ENCODE measurements around the gene RAB11FIP4. TPM values are rescaled to one million over a fixed set of nuclear protein-coding genes. Genes with fewer than 3 reads are reported as not detected.
A peak's percentile ranks its signal among the peaks of the same experiment; 100 is the strongest.

Gene RAB11FIP4
- total and polyA plus RNA-seq, 2 experiments from 2014 or later, result 0.22 to 0.40 TPM

GRCh38 chr17:31566247-31566991 lies 174.9 kb downstream of the RAB11FIP4 start:
- Histone ChIP-seq H3K9me2 (ENCODE audit: insufficient read depth) (no peaks in the 10 kb centered on the region), H3K4me2 (ENCODE audit: unreplicated experiment) (no peak overlapping the region), H3K27ac (peak overlapping the region; percentile 90), H3K27me3 (replicated peaks; ENCODE audit: insufficient read depth) (no peaks in the 10 kb centered on the region), H3K4me1 (ENCODE audit: insufficient read depth) (peaks cover 80% of the 10 kb centered on the region), H2AFZ (no peak overlapping the region), H3K9ac (no peak overlapping the region), H3F3A (ENCODE audit: insufficient read depth) (peaks cover 69% of the 10 kb centered on the region), H3K36me3 (ENCODE audit: low read depth) (peaks cover 5% of the 10 kb centered on the region; the same call in 1 of the 2 replicates), H3K9me3 (ENCODE audit: low read depth) (no peaks in the 10 kb centered on the region), H4K20me1 (ENCODE audit: insufficient read depth) (peaks cover 7% of the 10 kb centered on the region; the same call in 1 of the 2 replicates), H3K79me2 (ENCODE audit: insufficient read depth) (peaks cover 96% of the 10 kb centered on the region), H3K4me3 (no peak overlapping the region)
- in situ Hi-C loops (cut with MboI), result no loop called here
- WGBS, 2 experiments (ENCODE audit: low coverage in 1 of 2, low lambda C conversion rate in 2 of 2, missing lambda C conversion rate in 2 of 2), result 95 to 98% methylated on average over 12 of the region's 12 CpGs
- no peak for DNase-seq
- no peak for TF ChIP-seq EZH2 (IDR thresholded peaks at IDR 0.05; ENCODE audit: insufficient read depth, poor library complexity, severe bottlenecking)
- no peak for TF ChIP-seq EZH2phosphoT487 (IDR thresholded peaks at IDR 0.05; ENCODE audit: insufficient read depth, low read depth)

GRCh38 chr17:31566992-31567373 lies 175.5 kb downstream of the RAB11FIP4 start:
- Histone ChIP-seq H3F3A (ENCODE audit: insufficient read depth) (peaks cover 70% of the 10 kb centered on the region), H3K4me1 (ENCODE audit: insufficient read depth) (peaks cover 84% of the 10 kb centered on the region), H3K27me3 (replicated peaks; ENCODE audit: insufficient read depth) (no peaks in the 10 kb centered on the region), H3K4me3 (no peak overlapping the region), H3K9me3 (ENCODE audit: low read depth) (no peaks in the 10 kb centered on the region), H3K9me2 (ENCODE audit: insufficient read depth) (no peaks in the 10 kb centered on the region), H3K79me2 (ENCODE audit: insufficient read depth) (peaks cover 96% of the 10 kb centered on the region), H4K20me1 (ENCODE audit: insufficient read depth) (peaks cover 7% of the 10 kb centered on the region; the same call in 1 of the 2 replicates), H3K9ac (no peak overlapping the region), H3K36me3 (ENCODE audit: low read depth) (peaks cover 5% of the 10 kb centered on the region; the same call in 1 of the 2 replicates), H3K4me2 (ENCODE audit: unreplicated experiment) (peak overlapping the region; percentile 42), H3K27ac (peak overlapping the region; percentile 90), H2AFZ (no peak overlapping the region)
- no peak for DNase-seq
- in situ Hi-C loops (cut with MboI), result no loop called here
- no peak for TF ChIP-seq EZH2 (IDR thresholded peaks at IDR 0.05; ENCODE audit: insufficient read depth, poor library complexity, severe bottlenecking)
- WGBS, 2 experiments (ENCODE audit: low coverage in 1 of 2, low lambda C conversion rate in 2 of 2, missing lambda C conversion rate in 2 of 2), result 97 to 98% methylated on average over 6 of the region's 6 CpGs

- in situ Hi-C loops (cut with MboI), result no loop called here
- peak overlapping the region; percentile 90 for H3K27ac ChIP-seq
- H3K9me2 ChIP-seq (ENCODE audit: insufficient read depth), result no peaks in the 10 kb centered on the region
- H3K9me3 ChIP-seq (ENCODE audit: low read depth), result no peaks in the 10 kb centered on the region
- WGBS, 2 experiments (ENCODE audit: low coverage in 1 of 2, low lambda C conversion rate in 2 of 2, missing lambda C conversion rate in 2 of 2), result 98% methylated on average over 9 of the region's 9 CpGs
- no peak overlapping the region for H2AFZ ChIP-seq
- peaks cover 3% of the 10 kb centered on the region; the same call in 1 of the 2 replicates for H4K20me1 ChIP-seq (ENCODE audit: insufficient read depth)
- H3K36me3 ChIP-seq (ENCODE audit: low read depth), result 0 out of 2 replicates have a peak, but pooled peaks cover 5% of the 10 kb centered on the region
- no peaks in the 10 kb centered on the region for H3K27me3 ChIP-seq (replicated peaks; ENCODE audit: insufficient read depth)
- H3F3A ChIP-seq (ENCODE audit: insufficient read depth), result peaks cover 74% of the 10 kb centered on the region
- peaks cover 96% of the 10 kb centered on the region for H3K79me2 ChIP-seq (ENCODE audit: insufficient read depth)
- peaks cover 88% of the 10 kb centered on the region for H3K4me1 ChIP-seq (ENCODE audit: insufficient read depth)
- H3K4me2 ChIP-seq (ENCODE audit: unreplicated experiment), result peak overlapping the region; percentile 42
- no peak for TF ChIP-seq EZH2 (IDR thresholded peaks at IDR 0.05; ENCODE audit: insufficient read depth, poor library complexity, severe bottlenecking)
- TF ChIP-seq EZH2phosphoT487 (IDR thresholded peaks at IDR 0.05; ENCODE audit: insufficient read depth, low read depth), result no peak
- no peak for DNase-seq
- peak overlapping the region; percentile 16; the same call in 1 of the 2 replicates for H3K9ac ChIP-seq
- no peak overlapping the region for H3K4me3 ChIP-seq
Measured at GRCh38 chr17:31568121-31568520, 176.6 kb downstream of the RAB11FIP4 start.

- Histone ChIP-seq H3K9me3 (ENCODE audit: low read depth) (no peaks in the 10 kb centered on the region), H3K36me3 (ENCODE audit: low read depth) (0 out of 2 replicates have a peak, but pooled peaks cover 5% of the 10 kb centered on the region), H2AFZ (no peak overlapping the region), H4K20me1 (ENCODE audit: insufficient read depth) (peaks cover 3% of the 10 kb centered on the region; the same call in 1 of the 2 replicates), H3K9ac (peak overlapping the region; percentile 16; the same call in 1 of the 2 replicates), H3K27ac (peak overlapping the region; percentile 90), H3K4me3 (no peak overlapping the region), H3K27me3 (replicated peaks; ENCODE audit: insufficient read depth) (no peaks in the 10 kb centered on the region), H3K9me2 (ENCODE audit: insufficient read depth) (no peaks in the 10 kb centered on the region), H3F3A (ENCODE audit: insufficient read depth) (peaks cover 74% of the 10 kb centered on the region), H3K79me2 (ENCODE audit: insufficient read depth) (peaks cover 96% of the 10 kb centered on the region), H3K4me1 (ENCODE audit: insufficient read depth) (peaks cover 88% of the 10 kb centered on the region), H3K4me2 (ENCODE audit: unreplicated experiment) (no peak overlapping the region)
- TF ChIP-seq EZH2phosphoT487 (IDR thresholded peaks at IDR 0.05; ENCODE audit: insufficient read depth, low read depth), result no peak
- TF ChIP-seq EZH2 (IDR thresholded peaks at IDR 0.05; ENCODE audit: insufficient read depth, poor library complexity, severe bottlenecking), result no peak
- in situ Hi-C loops (cut with MboI), result no loop called here
- 77 to 81% methylated on average over 7 of the region's 7 CpGs for WGBS, 2 experiments (ENCODE audit: low coverage in 1 of 2, low lambda C conversion rate in 2 of 2, missing lambda C conversion rate in 2 of 2)
- DNase-seq, result peak; percentile 47
Measured at GRCh38 chr17:31568539-31568938, 177.1 kb downstream of the RAB11FIP4 start.
